Stimulated activated naive CD4-positive, alpha-beta T cell treated with Interleukin-2 at 50 U/mL for 16 hours (primary cell): ENCODE data around the gene IGFBP5.

Experiments
- DNase-seq: peaks from one replicate; lab custom pipeline; 2025; lab: John Stamatoyannopoulos, UW

Gene IGFBP5, protein sequence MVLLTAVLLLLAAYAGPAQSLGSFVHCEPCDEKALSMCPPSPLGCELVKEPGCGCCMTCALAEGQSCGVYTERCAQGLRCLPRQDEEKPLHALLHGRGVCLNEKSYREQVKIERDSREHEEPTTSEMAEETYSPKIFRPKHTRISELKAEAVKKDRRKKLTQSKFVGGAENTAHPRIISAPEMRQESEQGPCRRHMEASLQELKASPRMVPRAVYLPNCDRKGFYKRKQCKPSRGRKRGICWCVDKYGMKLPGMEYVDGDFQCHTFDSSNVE

GRCh38 chr2:216695401-216695821 lies at the start of gene IGFBP5:
TSS of gene IGFBP5 (minus strand) at chr2:216695549. CDS start at chr2:216694775, 774 bp downstream.
- DNase-seq, result no peak

GRCh38 chr2:216743781-216744180 lies 48.4 kb upstream of the IGFBP5 start:
- no peak for DNase-seq

GRCh38 chr2:216742411-216742810 lies 47.1 kb upstream of the IGFBP5 start:
- DNase-seq, result no peak

DNA sequence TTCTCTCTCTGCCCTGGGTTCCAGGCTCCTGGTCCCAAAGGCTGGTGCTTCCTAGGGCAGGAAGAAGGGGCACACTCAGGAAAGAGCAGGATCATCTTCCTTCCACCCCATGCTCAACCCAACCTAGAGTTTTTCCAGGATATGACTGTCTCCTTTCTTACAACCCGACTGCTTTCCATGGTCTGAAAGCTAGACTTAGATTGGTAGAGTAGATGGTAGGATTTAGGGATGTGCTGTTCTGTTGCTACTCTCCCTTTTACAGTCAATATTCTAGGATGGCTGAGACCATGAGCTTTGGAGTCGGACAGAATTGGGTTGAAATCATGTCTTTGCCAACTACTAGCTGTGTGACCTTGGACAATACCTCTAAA lies 45.9 kb upstream of the IGFBP5 start:
- no peak for DNase-seq

DNA sequence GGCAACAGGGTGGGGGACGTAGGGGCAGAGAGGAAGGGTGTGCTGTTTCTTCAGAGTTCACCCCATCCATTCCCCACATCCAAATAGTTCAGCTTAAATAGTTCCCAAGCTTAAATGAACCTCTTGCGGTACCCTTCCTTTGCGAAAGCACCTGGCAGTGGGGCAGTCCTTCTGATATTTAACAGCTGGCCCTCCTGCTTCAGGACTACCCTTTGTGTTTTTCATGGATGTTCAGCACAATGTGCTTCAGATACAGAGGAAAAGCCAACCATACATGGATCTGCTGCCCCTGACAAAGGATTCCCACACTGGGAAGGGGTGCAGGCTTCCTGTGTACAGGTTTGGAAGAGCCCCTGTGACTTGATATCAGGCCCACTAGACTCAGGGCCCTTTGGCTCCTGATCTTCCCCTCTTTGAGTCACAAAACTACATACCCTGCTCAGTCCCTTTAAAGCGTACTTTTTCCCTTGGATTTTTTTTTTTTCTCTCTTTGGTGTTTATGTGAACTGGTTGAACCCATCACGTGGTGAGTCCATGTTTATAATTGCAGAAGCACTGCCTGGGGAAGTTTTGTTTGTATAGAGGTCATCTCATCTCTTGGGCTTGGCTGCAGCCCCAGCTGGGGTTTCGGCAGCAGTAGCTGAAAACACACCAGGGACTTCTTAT lies 45.3 kb upstream of the IGFBP5 start:
- DNase-seq, result no peak

DNA sequence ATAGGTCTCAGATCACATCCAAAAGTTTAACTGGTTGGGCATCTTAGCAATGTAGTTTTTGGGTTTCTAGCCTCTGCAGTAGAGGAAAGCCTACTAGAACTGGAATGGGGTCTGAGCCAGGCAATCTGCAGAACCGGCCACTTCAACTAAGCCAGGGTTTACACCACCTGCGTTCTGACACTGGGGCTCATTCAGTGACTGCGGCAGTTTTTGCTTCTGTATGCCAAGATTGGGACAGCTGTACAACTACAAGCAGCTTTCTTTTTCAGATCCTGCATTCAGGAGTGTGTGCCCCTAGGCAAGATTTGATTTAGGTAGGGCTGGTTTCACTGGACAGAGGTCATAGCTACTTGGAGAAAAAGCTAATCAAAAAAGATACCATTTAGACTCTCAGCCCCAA lies 43.7 kb upstream of the IGFBP5 start:
- no peak for DNase-seq

DNA sequence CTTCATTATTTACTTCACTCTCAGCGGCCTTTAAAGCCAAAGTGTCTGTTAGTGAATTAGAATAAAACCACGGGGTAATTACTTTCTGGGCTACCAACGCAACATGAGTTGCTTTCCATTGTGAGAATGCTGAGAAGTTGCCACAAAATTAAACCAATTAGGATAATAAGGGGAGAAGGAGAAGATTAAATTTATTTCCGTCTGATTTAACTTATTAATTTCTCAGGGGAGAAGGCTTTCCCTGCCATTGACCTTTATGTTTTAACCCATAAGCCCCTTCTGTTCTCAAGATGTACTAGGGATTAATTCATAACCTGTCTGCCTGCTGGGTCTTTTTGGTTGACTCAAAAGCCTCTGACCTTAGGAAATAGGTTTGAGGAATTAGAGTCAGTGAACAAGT lies 42.3 kb upstream of the IGFBP5 start:
- no peak for DNase-seq

DNA sequence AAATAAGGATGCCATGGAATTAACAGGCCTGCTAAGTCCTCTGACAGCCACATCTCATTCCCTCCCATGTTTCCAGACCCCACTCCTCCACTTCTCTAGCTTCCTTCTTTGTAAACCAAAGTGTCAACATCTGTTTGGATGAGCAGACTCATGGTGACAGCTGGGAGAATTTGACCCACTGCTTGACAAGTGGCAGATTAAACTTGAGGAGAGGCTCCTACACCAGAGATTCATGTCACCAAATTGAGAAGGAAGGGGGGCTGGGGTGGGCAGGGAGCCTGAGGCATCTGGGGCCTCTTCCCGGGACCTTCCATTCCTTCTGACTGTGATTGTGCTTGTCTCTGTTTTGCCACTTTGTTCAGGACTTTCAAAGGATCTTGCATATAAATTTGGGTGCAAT lies 41.0 kb upstream of the IGFBP5 start:
- DNase-seq, result no peak

DNA sequence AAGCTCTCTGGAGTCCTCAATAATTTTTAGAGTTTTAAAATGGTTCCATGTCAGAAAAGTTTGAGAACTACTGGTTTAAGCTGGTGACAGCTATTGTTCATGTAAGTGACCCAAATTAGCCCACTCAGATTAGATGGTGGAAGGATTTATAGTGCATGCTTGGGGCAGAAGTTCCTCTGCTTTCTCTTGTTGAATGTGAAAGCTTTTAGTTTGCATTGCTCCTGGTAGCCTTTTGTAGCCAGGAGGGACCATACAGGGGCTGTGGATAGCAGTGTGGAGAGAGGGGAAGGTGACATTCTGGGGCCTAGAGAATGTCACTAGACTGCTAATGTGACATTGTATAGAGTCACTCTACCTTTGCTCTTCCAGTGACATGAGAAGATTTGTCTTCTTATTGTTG lies 40.3 kb upstream of the IGFBP5 start:
- no peak for DNase-seq

- no peak for DNase-seq
Observed at GRCh38 chr2:216735086-216735485, 39.7 kb upstream of the IGFBP5 start.

DNA sequence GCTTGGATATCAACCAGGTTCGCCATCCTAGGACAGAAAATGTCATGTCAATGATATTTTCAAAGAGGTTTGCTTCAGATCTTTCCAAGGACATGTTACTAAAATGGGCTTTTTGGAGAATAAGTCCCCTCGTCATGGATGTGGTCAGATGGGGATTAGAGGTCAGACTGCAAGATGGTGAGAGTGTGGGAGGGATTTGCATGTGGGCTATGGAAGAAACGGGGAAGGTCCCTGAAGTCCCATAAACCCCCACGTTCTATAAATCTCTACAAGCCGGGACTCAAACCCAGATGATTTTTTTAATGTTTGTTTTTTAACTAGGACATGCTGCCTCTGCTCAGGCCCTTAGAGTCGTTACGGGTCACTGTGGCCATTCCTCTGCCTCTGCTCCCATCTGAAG lies 37.7 kb upstream of the IGFBP5 start:
- no peak for DNase-seq

DNA sequence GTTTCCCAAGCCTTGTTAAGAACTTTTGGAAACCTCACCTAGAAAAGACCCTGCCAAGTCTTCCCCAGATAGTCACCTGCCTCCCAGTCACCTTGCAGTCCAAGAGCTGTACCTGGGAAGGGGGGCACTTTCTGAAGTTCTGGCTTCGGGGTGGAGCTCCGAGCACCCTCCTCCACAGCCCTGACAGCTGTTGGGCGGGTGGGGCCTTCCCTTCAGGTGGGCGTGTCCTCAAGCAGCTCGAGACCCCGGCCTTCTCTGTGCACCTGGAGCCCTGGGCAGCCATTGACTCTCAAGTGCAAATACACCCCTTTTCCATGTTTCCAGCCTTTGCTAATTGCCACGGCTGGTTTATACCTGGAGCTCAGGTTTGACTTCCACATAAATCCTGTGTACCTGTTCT lies 37.0 kb upstream of the IGFBP5 start:
- no peak for DNase-seq

- DNase-seq, result no peak
Observed at GRCh38 chr2:216731465-216731864, 36.1 kb upstream of the IGFBP5 start.

- no peak for DNase-seq
Observed at GRCh38 chr2:216730871-216731270, 35.5 kb upstream of the IGFBP5 start.

DNA sequence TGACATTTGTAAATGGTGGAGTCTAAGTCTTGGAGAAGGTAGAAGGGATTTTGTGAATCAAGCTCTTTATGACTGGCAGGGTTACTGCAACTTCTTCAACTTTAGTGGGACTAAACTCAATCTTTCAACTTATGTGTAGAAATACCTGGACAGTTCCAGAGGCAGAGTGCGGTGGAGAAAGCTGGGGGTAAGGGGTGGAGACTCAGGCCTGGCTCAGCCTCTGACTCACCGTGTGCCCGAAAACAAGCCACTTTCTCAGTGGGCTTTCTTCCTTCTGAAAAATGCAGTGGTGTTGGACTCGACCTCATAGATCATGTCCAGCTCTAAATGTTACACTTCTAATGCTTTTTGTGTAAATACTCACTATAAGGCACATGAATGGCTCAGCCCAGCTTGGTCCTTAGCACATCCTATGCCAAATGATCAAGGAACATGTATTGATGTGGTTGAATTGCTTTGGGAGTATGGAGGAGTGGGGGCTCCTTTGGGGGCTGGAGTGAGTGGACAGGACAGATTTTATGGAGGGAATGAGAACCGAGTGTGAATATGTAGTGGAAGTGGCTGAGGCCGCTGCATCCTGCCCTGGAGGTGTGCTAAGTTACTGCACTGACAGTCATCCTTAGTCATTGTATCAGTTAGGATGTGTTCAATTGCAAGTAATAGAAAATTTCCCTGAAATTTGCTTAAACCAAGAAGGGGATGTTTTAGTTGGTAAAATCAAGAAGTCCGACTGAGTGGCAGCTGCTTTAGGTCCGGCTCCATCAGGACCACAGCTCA lies 32.2 kb upstream of the IGFBP5 start:
- DNase-seq, result no peak

DNA sequence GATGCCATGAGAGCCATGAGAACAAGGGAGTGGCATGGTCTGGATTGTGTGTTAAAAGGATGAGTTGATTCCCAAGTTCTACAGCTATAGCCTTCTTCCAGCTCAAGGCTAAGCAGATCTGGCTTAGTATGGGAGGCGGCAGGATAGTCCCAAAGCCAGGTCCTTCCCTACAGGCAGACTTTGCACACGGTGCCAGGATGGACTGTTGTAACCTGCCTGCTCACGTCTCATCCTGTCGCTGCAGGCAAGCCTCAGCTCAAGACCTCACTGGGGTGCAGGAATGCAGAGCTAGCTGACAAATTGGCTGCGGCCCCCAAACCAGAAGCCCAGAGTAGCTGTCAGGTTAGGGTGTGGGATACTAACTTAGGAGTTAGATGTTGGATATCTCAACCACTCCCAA lies 28.8 kb upstream of the IGFBP5 start:
- DNase-seq, result no peak

DNA sequence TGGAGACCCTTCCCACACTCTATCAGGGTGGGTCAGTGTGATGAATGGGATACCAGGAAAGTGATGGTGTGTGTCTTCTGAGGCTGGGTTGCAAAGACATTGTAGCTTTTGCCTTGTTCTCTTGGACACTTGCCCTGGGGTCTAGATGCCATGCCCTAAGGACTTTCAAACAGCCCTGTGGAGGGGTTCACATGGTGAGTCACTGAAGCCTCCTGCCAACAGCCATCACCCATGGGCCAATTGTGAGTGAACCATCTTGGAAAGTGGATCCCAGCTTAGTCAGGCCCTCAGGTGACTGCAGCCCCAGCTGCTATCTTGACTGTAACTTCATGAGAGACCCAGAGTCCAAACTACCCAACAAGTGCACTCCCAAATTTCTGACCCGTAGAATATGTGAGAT lies 25.8 kb upstream of the IGFBP5 start:
- no peak for DNase-seq

- no peak for DNase-seq
Observed at GRCh38 chr2:216720722-216721121, 25.4 kb upstream of the IGFBP5 start.

DNA sequence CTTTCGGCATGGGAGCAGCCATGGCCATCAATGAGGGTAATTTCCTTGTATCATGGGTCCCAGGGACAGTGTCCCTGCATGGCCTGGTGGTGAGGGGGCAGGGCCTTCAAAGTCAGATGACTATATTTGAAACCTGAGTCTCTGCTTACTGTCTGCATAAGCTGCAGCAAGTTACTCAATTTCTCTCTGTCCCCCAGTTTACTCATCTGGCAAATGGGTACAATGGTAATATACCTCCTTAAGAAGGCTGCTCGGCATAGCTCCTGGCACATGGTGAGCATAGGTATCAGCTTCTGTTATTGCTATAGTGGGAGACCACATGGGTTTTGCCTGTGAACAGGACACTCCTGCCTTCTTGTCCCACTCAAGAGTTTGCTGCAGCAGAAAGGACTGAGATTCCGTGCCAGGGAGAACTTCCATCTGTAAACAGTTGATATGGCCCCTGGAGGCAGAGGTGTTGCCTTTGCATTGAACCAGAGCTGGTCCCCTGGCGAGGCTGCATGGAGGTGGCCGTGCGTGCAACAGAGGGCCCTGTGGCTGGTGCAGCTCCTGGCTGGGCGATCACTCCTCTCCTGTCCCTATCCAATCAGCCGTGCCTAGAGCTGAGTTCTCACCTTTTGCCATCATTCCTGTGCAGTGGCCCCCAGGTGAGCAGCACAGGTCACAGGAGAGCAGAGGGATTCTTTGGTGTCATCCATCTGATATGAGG lies 22.7 kb upstream of the IGFBP5 start:
- no peak for DNase-seq

- no peak for DNase-seq
Observed at GRCh38 chr2:216717491-216717901, 22.1 kb upstream of the IGFBP5 start.

DNA sequence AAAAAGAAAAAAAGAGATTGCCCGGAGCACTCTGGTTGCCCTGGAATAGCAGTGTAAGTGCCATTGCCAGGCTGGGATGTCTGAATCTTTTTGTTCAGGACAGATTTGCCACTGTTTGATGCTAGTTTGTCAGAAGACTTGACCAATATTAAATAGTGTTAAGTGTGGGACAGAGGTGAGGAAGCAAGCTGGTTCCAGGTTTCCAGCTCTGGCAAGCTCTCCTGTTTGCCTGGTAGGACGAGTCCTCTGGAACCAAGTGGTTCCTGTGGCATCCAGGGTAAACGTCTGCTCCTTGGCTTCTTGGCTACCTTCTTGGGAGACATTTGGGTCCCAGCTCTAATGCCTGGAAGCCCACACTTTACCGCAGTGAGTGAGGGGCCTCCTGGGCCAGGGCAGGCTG lies 20.8 kb upstream of the IGFBP5 start:
- DNase-seq, result no peak

- no peak for DNase-seq
Observed at GRCh38 chr2:216715402-216715974, 20.1 kb upstream of the IGFBP5 start.
